GM19043 (cell line): ENCODE results near the gene PTCSC3.
"Not testable (repeated sequence)": the region's sequence is repeated elsewhere in the genome, so short reads cannot be mapped to it uniquely, and the experiment has no call there.

Source experiments
- ATAC-seq: cut with Tn5 transposase; IDR thresholded peaks from one replicate; pipeline ENCODE4 v1.9.1; 2021; ENCODE audit warnings: low read depth; ENCODE audit not compliant: unreplicated experiment

PTCSC3 gene

DNA sequence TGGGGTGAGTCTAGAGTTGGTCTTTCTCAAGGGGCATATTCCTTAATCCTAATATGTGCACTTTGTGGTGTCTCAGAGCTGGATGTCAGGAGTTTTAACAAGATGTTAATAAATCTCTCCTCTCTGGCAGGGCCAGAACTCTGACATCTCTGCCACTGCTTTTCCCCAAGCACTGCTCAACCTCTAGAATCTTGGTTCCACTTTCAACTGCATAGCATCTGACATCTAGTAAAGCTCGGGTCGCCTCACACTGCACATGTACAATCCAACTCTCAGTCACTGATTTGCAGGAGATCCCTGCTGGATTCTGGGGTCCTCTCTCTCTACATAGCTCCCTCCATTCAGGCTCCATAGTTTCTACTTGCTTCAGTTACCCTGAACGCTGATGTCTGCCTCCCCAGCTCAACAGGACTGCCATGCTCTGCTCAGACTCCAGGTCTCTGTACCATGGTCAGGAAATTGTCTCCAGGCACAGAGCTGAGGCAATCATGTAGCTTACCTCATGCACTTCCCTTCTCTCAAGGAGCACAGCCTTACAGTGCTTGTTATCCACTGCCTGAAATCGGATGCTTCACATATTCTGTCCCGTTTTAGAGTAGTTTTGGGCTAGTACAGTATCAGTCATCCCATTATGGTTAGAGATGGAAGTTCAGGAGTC, 1.6 kb downstream of the PTCSC3 start:
- no peak for ATAC-seq

DNA sequence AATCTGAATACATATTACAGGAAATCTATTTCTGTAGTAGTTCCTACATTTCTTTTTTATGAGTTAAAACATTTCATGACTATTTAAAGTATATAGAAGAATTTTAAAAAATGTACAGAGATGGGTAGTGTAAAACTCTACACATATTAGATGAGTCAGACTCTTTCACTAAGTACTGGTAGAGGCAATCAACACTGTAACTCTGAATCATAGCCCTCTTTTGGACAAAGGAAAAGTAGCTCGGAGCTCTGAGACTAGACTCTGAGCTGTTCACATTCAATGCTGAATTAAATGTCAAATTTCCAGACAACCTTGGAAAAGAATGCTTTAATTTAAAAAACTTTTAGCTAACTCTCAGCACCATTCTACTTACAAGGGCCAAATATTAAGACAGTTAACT, 3.4 kb downstream of the PTCSC3 start:
- ATAC-seq: no peak

DNA sequence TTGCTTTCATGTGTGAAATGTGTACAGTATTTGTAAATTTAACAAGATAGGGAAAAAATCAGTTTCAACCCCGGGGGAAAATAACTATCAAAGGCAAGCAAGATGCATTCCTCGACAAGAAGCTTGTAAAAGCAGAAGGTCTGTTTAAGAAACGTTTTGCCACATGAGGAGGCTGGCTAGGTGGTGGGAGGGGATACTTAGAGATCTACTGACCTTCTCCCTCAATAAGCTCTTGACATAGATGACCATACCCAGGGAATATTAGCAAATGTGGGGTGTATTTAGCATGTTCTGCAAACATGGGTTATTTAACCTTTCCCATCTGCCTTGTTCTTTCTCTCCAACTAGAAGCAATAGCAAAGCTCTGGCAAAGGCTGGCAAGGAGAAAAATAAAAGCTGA, 4.9 kb downstream of the PTCSC3 start:
- no peak for ATAC-seq

DNA sequence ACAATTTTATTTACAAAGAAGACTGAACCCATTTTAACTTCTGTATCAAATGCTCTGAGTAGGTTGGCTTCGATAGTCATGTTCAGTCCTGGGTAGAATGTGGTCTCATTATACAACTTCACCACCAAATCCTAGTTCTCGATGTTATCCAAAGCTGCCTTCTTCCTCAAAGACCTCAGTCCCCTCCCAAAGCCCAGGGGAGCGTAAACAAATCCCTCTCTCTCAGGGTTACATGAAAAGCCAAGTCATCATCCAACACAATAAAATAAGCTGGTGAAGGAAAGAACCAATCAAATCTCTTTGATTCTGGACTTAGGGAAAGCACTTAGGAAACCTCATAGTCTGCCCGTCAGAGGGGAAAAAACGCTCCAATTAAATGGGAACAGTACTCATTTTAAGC, 9.1 kb downstream of the PTCSC3 start:
- no peak for ATAC-seq

DNA sequence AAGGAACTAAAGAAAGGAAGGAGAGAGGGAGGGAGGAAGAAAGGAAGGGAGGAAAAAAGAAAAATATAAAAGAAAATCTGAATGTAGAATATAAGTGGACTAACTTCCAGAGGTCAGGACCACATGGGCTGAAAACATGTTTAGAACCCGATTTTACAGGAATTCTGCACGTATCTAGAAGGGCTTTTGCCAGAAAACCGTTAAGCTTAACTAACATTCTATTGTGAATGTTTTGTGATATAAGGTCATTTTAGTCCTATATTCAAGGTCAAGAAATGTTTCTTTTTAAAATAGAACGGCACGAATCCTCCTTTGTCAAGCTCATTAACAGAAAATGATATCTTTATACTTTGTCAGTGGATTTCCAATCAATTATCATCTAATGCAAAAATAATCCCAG, 13.1 kb downstream of the PTCSC3 start:
- no peak for ATAC-seq

DNA sequence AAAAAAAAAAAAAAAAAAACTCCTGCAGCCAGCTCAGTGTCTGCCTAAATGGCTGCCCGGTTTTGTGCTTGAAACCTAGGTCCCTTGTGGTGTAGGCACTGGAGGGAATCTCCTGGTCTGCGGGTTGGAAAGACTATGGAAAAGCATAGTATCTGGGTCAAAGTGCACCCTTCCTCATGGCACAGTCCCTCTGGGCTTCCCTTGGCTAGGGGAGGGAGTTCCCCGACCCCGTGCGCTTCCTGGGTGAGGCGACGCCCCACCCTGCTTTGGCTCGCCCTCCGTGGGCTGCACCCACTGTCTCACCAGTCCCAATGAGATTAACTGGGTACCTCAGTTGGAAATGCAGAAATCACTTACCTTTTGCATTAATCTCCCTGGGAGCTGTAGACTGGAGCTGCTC, 14.3 kb downstream of the PTCSC3 start:
- no peak for ATAC-seq

DNA sequence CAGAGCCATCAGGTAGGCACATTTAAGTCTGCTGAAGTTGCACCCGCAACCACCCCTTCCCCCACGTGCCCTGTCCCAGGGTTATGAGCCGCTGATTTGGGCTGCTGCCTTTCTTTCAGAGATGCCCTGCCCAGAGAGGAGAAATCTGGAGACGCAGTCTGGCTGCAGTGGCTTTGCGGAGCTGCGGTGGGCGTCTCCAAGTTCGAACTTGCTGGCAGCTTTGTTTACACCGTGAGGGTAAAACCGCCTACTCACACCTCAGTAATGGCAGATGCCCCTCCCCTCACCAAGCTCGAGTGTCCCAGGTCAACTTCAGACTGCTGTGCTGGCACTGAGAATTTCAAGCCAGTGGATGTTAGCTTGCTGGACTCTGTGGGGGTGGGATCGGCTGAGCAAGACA, 14.7 kb downstream of the PTCSC3 start:
- ATAC-seq: no peak

DNA sequence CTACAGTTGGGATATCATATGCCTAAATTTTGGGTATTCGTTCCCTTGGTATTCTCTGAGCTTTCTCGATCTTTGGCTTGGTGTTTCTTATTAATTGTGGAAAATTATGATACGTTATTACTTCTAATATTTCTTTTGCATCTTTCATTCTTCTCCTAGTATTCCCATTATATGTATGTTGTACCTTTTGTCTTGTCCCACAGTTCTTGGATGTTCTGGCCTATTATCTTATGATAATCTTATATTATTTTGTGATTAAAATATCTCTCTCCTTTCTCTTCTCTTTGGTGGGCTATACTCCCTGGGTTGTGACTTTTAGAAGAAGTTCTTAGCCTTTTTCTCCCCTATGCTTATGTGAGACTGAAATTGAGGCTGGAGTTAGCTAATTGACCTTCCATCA, 25.2 kb downstream of the PTCSC3 start:
- no peak for ATAC-seq

DNA sequence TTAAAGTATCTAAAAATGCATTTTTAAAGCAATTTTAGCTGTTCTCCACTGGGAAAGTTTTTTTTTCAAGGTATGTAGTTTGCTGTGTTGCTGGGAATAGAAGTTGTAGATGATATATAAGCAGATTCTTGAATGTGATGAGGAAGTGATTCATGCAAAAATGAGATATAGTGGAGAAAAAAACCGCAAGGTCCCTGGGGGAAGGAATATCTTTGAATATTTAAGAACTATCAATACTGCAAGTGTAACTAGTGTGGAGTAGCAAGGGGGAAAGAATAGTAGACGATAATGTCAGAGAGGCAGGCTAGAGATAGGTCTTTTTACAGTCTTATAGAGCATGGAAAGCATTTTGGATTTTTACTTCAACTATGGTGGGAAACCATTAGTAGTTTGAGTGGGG, 42.5 kb downstream of the PTCSC3 start:
- ATAC-seq: no peak

DNA sequence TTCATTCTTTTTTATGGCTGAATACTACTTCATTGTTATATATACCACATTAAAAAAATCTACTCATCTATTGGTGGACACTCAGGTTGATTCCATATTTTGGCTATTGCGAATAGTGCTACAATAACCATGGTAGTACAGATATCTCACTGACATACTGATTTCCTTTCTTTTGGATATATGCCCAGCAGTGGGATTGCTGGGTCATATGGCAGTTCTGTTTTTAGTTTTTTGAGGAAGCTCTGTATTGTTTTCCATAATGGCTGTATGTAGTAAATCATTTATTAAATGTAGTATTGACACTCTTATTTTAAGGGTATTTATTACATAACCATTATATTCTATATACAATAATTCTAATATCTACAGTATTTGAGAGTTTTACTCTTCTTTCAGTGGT, 43.7 kb downstream of the PTCSC3 start:
- ATAC-seq: no peak

DNA sequence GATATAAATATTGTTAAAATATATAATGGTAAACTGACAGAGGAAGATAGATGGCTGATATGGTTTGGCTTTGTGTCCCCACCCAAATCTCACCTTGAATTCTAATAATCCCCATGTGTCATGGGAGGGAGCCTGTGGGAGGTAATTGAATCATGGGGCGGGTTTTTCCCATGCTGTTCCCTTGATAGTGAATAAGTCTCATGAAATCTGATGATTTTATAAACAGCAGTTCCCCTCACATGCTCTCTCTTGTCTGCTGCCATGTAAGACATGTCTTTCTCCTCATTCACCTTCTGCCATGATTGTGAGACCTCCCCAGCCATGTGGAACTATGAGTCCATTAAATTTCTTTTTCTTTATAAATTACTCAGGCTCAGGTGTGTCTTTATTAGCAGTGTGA, 46.3 kb downstream of the PTCSC3 start:
- no peak for ATAC-seq

DNA sequence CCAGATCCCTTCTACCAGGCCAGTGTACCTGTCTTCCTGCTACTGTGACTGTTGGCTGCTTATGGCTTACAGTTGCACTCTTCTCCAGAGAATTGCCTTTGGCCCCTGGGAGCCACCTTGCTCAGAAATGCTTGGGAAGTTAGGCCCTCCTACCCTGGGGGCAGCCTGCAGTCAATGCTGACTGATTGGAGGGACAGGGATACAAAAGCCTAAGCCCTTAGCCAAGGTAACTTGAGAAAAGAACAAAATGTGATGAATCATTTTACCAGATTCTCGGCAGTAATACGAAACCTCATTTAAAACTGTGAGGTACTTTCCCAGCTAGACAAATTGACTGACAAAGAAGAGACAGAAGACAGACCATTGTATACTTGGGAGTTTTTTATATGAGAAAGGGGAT, 47.3 kb downstream of the PTCSC3 start:
- no peak for ATAC-seq

DNA sequence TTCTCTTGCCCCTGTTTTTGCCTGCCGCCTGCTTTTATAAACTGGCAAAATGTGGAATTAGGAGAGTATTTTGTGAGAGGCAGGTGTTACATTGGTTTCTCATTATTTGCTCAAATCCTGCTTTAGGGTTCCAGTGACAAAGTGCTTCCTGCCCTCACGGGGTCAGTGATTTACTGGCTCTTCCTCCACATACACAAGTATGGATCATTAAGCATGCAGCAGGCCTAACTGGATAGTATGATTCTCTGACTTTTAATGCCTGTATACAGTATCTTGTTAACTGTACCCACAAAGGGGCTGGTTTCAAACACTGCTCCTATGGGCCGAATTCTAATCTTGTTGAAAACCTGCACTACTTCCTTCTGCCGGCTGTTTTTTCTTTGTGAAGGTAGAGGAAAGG, 63.2 kb downstream of the PTCSC3 start:
- ATAC-seq: no peak

DNA sequence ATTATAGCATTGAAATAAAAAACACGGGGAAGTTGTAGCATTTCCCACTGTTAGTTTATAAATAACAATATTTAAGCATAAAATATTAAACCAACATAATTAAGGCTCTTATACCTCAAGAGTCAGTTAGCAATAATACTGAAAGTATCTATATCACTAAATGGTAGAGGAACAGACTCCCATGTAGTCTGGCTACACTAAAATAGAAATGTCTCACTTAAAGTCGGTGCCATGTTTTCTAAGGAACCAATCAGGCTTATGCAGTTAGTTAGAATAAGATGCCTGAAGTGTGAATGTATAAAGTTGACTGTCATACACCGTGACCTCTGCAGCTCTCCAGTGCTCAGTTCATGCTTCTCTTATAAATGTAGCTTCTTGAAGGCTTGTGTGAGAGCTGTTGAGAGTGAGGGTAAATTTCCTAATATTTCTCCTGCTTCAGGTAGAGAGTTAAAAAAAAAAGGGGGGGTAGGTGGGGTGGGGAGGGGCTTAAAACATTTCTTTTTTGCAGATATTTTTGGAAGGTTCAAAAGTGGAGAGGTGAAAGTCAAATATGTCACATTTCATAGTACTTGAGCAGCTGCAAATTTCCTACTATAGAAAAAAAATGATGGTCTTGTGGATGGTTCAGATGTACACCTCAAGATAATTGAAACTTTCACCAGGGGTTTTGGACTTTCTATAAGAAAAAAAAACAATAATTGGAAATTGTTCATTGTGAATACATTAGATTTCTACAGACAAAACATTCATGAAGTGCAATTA, 64.5 kb downstream of the PTCSC3 start:
- ATAC-seq: no peak

DNA sequence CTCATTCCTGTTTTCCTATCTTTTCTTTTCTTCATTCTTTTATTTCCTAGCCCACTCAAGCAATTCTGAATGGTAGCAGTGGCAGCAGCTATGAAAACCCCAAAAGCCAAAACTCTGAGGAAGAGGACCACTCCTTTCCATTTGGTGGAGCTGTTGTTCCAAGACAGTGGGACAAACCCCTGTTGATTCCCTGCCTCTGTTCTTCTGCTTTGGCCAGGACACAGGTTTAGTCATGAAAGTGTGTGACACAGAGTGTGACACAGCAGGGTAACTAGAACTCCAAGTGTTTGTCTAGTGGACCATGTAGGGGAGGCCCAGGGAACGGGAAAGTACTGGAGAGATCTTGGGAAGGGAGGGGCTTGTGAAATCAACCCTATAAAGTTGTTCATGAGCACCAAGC, 71.1 kb downstream of the PTCSC3 start:
- ATAC-seq: no peak

DNA sequence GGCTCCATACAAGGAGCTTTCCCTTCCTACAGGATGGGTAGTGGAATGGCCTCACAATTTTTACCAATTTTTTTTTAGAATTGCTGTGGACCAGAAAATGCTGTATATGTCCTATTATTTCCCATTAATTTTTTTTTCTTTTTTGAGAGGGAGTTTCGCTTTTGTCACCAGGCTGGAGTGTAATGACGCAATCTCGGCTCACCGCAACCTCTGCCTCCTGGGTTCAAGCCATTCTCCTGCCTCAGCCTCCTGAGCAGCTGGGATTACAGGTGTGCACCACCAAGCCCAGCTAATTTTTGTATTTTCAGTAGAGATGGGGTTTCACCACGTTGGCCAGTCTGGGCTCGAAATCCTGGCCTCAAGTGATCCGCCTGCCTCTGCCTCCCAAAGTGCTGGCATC, 72.3 kb downstream of the PTCSC3 start:
- ATAC-seq: not testable (repeated sequence)

DNA sequence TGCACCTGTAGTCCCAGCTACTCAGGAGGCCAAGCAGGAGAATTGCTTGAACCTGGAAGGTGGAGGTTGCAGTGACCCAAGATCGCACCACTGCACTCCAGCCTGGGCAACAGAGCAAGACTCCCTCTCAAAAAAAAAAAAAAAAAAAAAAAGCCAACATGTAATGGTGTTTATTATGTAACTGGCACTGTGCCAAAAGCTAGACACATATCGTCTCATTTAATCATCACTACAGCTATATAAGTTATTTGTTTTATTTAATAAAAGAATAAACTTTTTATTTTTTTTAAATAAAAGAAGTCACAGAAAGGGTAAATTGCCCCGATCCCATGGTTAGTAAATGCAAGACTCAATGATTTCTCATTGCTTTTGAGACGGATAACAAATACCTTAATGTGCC, 76.9 kb downstream of the PTCSC3 start:
- no peak for ATAC-seq

DNA sequence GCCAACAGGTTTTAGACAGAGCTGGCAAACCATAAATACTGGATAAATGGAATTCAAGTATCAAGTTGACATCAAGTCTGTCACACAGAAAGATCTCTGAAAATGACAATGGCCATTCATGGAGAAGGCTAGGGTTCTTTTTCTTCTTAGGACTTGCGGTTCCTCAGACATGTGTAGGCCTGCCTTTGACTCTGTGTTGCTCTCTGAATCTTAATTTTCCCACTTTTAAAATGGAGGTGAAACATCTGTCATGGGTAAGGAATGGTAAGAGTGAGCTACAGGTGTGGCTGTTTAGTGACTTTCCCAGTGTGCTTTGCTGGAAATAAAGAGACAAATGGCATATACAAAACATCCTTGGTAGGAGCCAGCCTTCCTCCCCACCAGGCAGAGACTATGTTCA, 79.2 kb downstream of the PTCSC3 start:
- ATAC-seq: no peak

DNA sequence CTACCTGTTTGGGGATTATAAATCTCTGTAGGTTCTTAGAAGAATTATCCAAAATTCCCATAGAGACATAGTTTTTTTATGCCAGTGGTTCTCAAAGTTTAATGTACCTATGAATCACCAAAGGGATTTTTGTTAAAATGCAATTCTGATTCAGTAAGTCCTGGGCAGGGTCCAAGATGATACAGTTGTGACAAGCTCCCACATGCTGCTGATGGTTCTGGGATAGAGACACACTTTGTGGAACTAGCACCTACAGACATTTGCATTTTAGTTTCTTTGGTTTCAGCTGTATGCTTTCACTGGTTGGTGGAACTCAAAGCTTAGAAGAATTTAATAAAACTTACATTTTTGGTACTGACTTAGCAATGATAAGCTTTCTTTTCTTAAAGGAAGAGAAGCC, 80.4 kb downstream of the PTCSC3 start:
- no peak for ATAC-seq

DNA sequence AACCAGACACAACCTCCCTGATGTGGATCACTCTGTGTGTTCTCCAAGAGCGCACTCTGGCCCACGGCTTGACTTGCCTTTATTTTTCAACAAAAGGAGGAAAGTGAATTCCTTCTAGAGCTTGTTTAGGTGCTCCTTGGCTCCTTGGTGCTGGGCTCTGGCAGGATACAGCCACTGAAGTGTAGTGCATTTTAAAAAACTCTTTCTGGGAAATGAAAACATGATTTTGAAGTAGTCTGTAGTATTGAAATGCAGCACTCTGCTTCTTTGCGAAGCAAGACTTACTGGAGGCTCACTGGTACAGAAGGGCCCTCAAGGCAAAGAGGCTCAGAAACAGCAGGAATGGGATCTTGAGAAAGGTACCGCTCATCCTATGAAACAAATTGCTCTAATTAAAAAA, 81.6 kb downstream of the PTCSC3 start:
- no peak for ATAC-seq

DNA sequence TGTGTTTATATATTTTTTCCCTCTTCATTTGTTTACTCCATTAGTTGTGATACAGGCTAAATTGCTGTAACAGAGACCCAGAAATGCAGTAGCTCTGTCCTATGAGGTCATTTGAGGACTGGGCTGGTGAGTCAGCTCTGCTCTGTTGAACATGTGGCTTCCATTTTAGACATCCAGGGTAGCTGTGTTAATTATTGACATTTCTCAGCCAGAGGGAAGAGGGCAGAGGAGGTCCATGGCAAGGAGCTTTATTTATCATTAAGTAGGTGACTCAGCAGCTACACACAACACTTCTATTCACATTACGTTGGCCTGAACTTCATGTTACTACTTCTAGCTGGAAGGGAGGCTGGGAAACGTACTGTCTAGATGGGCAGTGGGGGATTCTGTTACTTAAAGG, 85.4 kb downstream of the PTCSC3 start:
- peak; percentile 93 for ATAC-seq

DNA sequence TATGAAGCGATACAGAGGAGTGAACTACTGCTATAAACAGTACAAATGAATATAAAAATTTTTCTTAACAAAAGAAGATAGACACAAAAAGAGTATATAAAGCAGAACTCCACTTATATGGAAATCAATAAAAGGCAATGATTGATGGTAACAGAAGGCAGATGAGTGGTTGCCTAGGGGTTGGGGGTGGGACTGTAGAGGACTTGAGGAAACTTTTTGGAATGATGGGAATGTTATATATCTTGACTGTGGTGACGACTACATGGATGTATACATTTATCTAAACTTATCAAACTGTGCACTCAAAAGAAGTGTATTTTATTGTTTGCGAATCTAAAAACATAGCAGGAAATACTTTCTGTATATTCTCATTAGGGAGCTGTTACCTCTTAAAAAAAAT, 89.1 kb downstream of the PTCSC3 start:
- no peak for ATAC-seq
